ENCODE results near the gene RIPPLY1. TPM values are rescaled to one million over a fixed set of nuclear protein-coding genes. Genes with fewer than 3 reads are reported as not detected.

RIPPLY1 gene
- polyA plus RNA-seq, 1 of the 3 experiments (the other 2 are of a cell fraction), result 0.08 TPM

GRCh38 chrX:106931831-106932491, 28.8 kb upstream of the RIPPLY1 start:
- ChIA-PET POLR2A (no interaction called here), CTCF (interaction anchor here (1.3 to 1.8 kb wide), 2 partner anchors 21 to 37 kb away, joined by 5 read pairs; no protein-coding TSS in a partner anchor)
- no peak overlapping the region for H3K4me2 ChIP-seq
- H3K27me3 ChIP-seq (ENCODE audit: insufficient read depth), result peaks cover 14% of the 10 kb centered on the region; the same call in 1 of the 2 replicates
- no peak overlapping the region for H3K9ac ChIP-seq
- no peak for TF ChIP-seq TEAD4 (IDR thresholded peaks at IDR 0.05; ENCODE audit: borderline replicate concordance, insufficient read depth)
- no peak for TF ChIP-seq NFIC (IDR thresholded peaks at IDR 0.05; ENCODE audit: borderline replicate concordance)
- TF ChIP-seq ELF1 (IDR thresholded peaks at IDR 0.05), result no peak
- no peak for TF ChIP-seq CHD2 (IDR thresholded peaks at IDR 0.05; ENCODE audit: low read length, partially characterized antibody)
- no peak for TF ChIP-seq SMC3 (IDR thresholded peaks at IDR 0.05; ENCODE audit: low read depth, low read length)
- H3K9me2 ChIP-seq, result no peaks in the 10 kb centered on the region
- H3F3A ChIP-seq (replicated peaks; ENCODE audit: insufficient read depth), result no peaks in the 10 kb centered on the region
- H3K79me2 ChIP-seq (ENCODE audit: insufficient read depth), result no peaks in the 10 kb centered on the region
- H2AFZ ChIP-seq (ENCODE audit: low read depth), result no peak overlapping the region
- H3K9me3 ChIP-seq, result no peaks in the 10 kb centered on the region
- H4K20me1 ChIP-seq (ENCODE audit: insufficient read depth), result no peaks in the 10 kb centered on the region
- peaks cover 0 to 2% of the 10 kb centered on the region in 2 experiments; a peak in 1 of 4 replicates for H3K4me1 ChIP-seq (ENCODE audit: control insufficient read depth in 1 of 2, insufficient read depth in 2 of 2, low read depth in 1 of 2, low read length in 1 of 2)
- no peak overlapping the region for H3K27ac ChIP-seq (ENCODE audit: low read depth in 2 of 2, low read length in 1 of 2)
- 51% methylated on average over 3 of the region's 3 CpGs for WGBS (ENCODE audit: low lambda C conversion rate)
- no peak for DNase-seq
- no peaks in the 10 kb centered on the region for H3K36me3 ChIP-seq (replicated peaks in 1 of 2; ENCODE audit: control insufficient read depth in 1 of 2, insufficient read depth in 2 of 2, low read length in 1 of 2)
- no peak overlapping the region for H3K4me3 ChIP-seq (ENCODE audit: low read depth in 2 of 2, low read length in 1 of 2)

- Histone ChIP-seq H4K20me1 (ENCODE audit: insufficient read depth) (no peaks in the 10 kb centered on the region), H3K4me2 (no peak overlapping the region)
Measured at GRCh38 chrX:106928227-106928626, 25.1 kb upstream of the RIPPLY1 start.

More at GRCh38 chrX:106928227-106928626, 25.1 kb upstream of the RIPPLY1 start:
- H3K4me1 ChIP-seq (ENCODE audit: control insufficient read depth in 1 of 2, insufficient read depth in 2 of 2, low read depth in 1 of 2, low read length in 1 of 2), result peaks cover 0 to under 1% of the 10 kb centered on the region in 2 experiments; a peak in 1 of 4 replicates
- no peak overlapping the region for H3K27ac ChIP-seq (ENCODE audit: low read depth in 2 of 2, low read length in 1 of 2)
- no peak for DNase-seq
- TF ChIP-seq MXI1 (IDR thresholded peaks at IDR 0.05; ENCODE audit: low read depth, low read length) (no peak), RCOR1 (IDR thresholded peaks at IDR 0.05; ENCODE audit: low read length) (no peak), GATA2 (CRISPR knock-in tag; IDR thresholded peaks at IDR 0.05) (no peak), FOXJ3 (CRISPR knock-in tag; IDR thresholded peaks at IDR 0.05) (no peak), TEAD4 (IDR thresholded peaks at IDR 0.05; ENCODE audit: borderline replicate concordance, insufficient read depth) (no peak), CHD2 (IDR thresholded peaks at IDR 0.05; ENCODE audit: low read length, partially characterized antibody) (no peak), POLR2AphosphoS5 (IDR thresholded peaks at IDR 0.05; ENCODE audit: low read depth, low read length) (no peak), TAF1 (IDR thresholded peaks at IDR 0.05; ENCODE audit: borderline replicate concordance, low read depth, low read length) (no peak), RFX5 (IDR thresholded peaks at IDR 0.05; ENCODE audit: low read length) (no peak), JUND (IDR thresholded peaks at IDR 0.05) (no peak), TCF12 (IDR thresholded peaks at IDR 0.05) (no peak), PBX3 (IDR thresholded peaks at IDR 0.05) (no peak), EZH2phosphoT487 (IDR thresholded peaks at IDR 0.05; ENCODE audit: borderline replicate concordance, low read depth) (no peak), ELF1 (IDR thresholded peaks at IDR 0.05) (no peak), USF1 (IDR thresholded peaks at IDR 0.05; ENCODE audit: borderline replicate concordance, low read depth) (no peak), MAX (IDR thresholded peaks at IDR 0.05; ENCODE audit: low read depth) (no peak), GABPA (IDR thresholded peaks at IDR 0.05; ENCODE audit: low read depth) (no peak), RXRA (IDR thresholded peaks at IDR 0.05; ENCODE audit: borderline replicate concordance, low read depth) (no peak), IRF3 (IDR thresholded peaks at IDR 0.05; ENCODE audit: low read depth, low read length) (no peak)
- TF ChIP-seq, protein P1, sequence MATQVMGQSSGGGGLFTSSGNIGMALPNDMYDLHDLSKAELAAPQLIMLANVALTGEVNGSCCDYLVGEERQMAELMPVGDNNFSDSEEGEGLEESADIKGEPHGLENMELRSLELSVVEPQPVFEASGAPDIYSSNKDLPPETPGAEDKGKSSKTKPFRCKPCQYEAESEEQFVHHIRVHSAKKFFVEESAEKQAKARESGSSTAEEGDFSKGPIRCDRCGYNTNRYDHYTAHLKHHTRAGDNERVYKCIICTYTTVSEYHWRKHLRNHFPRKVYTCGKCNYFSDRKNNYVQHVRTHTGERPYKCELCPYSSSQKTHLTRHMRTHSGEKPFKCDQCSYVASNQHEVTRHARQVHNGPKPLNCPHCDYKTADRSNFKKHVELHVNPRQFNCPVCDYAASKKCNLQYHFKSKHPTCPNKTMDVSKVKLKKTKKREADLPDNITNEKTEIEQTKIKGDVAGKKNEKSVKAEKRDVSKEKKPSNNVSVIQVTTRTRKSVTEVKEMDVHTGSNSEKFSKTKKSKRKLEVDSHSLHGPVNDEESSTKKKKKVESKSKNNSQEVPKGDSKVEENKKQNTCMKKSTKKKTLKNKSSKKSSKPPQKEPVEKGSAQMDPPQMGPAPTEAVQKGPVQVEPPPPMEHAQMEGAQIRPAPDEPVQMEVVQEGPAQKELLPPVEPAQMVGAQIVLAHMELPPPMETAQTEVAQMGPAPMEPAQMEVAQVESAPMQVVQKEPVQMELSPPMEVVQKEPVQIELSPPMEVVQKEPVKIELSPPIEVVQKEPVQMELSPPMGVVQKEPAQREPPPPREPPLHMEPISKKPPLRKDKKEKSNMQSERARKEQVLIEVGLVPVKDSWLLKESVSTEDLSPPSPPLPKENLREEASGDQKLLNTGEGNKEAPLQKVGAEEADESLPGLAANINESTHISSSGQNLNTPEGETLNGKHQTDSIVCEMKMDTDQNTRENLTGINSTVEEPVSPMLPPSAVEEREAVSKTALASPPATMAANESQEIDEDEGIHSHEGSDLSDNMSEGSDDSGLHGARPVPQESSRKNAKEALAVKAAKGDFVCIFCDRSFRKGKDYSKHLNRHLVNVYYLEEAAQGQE (IDR thresholded peaks at IDR 0.05; ENCODE audit: low read depth, low read length), result no peak
- WGBS (ENCODE audit: low lambda C conversion rate), result 46% methylated on average over 4 of the region's 4 CpGs
- H3K9me3 ChIP-seq, result no peaks in the 10 kb centered on the region
- H3K9ac ChIP-seq, result no peak overlapping the region
- H3F3A ChIP-seq (replicated peaks; ENCODE audit: insufficient read depth), result no peaks in the 10 kb centered on the region
- H3K4me3 ChIP-seq (ENCODE audit: low read depth in 2 of 2, low read length in 1 of 2), result no peak overlapping the region
- H3K79me2 ChIP-seq (ENCODE audit: insufficient read depth), result no peaks in the 10 kb centered on the region
- peaks cover 14% of the 10 kb centered on the region; the same call in 1 of the 2 replicates for H3K27me3 ChIP-seq (ENCODE audit: insufficient read depth)
- H3K9me2 ChIP-seq, result no peaks in the 10 kb centered on the region
- ChIA-PET POLR2A (no interaction called here), CTCF (interaction anchor here (0.7 to 1.0 kb wide), 2 partner anchors 18 to 34 kb away, joined by 3 read pairs; no protein-coding TSS in a partner anchor)
- no peak overlapping the region for H2AFZ ChIP-seq (ENCODE audit: low read depth)
- H3K36me3 ChIP-seq (replicated peaks in 1 of 2; ENCODE audit: control insufficient read depth in 1 of 2, insufficient read depth in 2 of 2, low read length in 1 of 2), result no peaks in the 10 kb centered on the region

All from SK-N-SH (cell line).